ENCODE data around the gene CPED1. TPM values are rescaled to one million over a fixed set of nuclear protein-coding genes. Genes with fewer than 3 reads are reported as not detected.

CPED1 gene
- total RNA-seq, 1 experiment from 2014 or later, result 0.39 TPM

GRCh38 chr7:121116396-121116795 lies 127.9 kb downstream of the CPED1 start:
- POLR2A ChIA-PET, result no interaction called here
- intact Hi-C loops (cut with micrococcal nuclease; ENCODE audit: unreplicated experiment) (no loop called here), in situ Hi-C loops (cut with HindIII; ENCODE audit: low pct_unique_long_range_greater_than_20kb, low sequenced_read_pairs) (no loop called here)
- CTCF ChIA-PET, result no interaction called here
- DNase-seq (ENCODE audit: low read depth, low spot score) (no peak), ATAC-seq (no peak)
- BruUV-seq (replicated peaks), result no TSS peak
- no peaks in the 10 kb centered on the region for H3K9me3 ChIP-seq (ENCODE audit: control insufficient read depth, insufficient read depth, low read depth, low read length)
- H3K27ac ChIP-seq (ENCODE audit: low read length), result no peak overlapping the region
- no peaks in the 10 kb centered on the region for H3K4me1 ChIP-seq (ENCODE audit: control insufficient read depth, insufficient read depth, low read length)
- no peaks in the 10 kb centered on the region for H3K36me3 ChIP-seq (ENCODE audit: control insufficient read depth, insufficient read depth, low read length)
- peaks cover 3% of the 10 kb centered on the region; the same call in 1 of the 2 replicates for H3K27me3 ChIP-seq (ENCODE audit: control insufficient read depth, insufficient read depth, low read length)
- no peak for TF ChIP-seq TCF7L2 (IDR thresholded peaks at IDR 0.05; ENCODE audit: low read depth, low read length)
- no peak for TF ChIP-seq SIN3A (IDR thresholded peaks at IDR 0.05; ENCODE audit: borderline replicate concordance, insufficient read depth, low read depth, low read length)
- TF ChIP-seq, protein P1, sequence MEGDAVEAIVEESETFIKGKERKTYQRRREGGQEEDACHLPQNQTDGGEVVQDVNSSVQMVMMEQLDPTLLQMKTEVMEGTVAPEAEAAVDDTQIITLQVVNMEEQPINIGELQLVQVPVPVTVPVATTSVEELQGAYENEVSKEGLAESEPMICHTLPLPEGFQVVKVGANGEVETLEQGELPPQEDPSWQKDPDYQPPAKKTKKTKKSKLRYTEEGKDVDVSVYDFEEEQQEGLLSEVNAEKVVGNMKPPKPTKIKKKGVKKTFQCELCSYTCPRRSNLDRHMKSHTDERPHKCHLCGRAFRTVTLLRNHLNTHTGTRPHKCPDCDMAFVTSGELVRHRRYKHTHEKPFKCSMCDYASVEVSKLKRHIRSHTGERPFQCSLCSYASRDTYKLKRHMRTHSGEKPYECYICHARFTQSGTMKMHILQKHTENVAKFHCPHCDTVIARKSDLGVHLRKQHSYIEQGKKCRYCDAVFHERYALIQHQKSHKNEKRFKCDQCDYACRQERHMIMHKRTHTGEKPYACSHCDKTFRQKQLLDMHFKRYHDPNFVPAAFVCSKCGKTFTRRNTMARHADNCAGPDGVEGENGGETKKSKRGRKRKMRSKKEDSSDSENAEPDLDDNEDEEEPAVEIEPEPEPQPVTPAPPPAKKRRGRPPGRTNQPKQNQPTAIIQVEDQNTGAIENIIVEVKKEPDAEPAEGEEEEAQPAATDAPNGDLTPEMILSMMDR (IDR thresholded peaks at IDR 0.05), result no peak
- TF ChIP-seq, protein P2, sequence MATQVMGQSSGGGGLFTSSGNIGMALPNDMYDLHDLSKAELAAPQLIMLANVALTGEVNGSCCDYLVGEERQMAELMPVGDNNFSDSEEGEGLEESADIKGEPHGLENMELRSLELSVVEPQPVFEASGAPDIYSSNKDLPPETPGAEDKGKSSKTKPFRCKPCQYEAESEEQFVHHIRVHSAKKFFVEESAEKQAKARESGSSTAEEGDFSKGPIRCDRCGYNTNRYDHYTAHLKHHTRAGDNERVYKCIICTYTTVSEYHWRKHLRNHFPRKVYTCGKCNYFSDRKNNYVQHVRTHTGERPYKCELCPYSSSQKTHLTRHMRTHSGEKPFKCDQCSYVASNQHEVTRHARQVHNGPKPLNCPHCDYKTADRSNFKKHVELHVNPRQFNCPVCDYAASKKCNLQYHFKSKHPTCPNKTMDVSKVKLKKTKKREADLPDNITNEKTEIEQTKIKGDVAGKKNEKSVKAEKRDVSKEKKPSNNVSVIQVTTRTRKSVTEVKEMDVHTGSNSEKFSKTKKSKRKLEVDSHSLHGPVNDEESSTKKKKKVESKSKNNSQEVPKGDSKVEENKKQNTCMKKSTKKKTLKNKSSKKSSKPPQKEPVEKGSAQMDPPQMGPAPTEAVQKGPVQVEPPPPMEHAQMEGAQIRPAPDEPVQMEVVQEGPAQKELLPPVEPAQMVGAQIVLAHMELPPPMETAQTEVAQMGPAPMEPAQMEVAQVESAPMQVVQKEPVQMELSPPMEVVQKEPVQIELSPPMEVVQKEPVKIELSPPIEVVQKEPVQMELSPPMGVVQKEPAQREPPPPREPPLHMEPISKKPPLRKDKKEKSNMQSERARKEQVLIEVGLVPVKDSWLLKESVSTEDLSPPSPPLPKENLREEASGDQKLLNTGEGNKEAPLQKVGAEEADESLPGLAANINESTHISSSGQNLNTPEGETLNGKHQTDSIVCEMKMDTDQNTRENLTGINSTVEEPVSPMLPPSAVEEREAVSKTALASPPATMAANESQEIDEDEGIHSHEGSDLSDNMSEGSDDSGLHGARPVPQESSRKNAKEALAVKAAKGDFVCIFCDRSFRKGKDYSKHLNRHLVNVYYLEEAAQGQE (IDR thresholded peaks at IDR 0.05; ENCODE audit: insufficient read depth in 1 of 2, low read depth in 2 of 2, low read length in 1 of 2), result no peak
- no peak for TF ChIP-seq POLR2AphosphoS5 (IDR thresholded peaks at IDR 0.05; ENCODE audit: low read depth, low read length)
- H3K4me3 ChIP-seq (ENCODE audit: low read depth in 2 of 2, low read length in 2 of 2), result no peak overlapping the region

GRCh38 chr7:121119047-121119446 lies 130.5 kb downstream of the CPED1 start:
- CTCF ChIA-PET, result no interaction called here
- H3K27ac ChIP-seq (ENCODE audit: low read length), result no peak overlapping the region
- POLR2A ChIA-PET, result no interaction called here
- no peaks in the 10 kb centered on the region for H3K9me3 ChIP-seq (ENCODE audit: control insufficient read depth, insufficient read depth, low read depth, low read length)
- intact Hi-C loops (cut with micrococcal nuclease; ENCODE audit: unreplicated experiment), result no loop called here
- H3K27me3 ChIP-seq (ENCODE audit: control insufficient read depth, insufficient read depth, low read length), result no peaks in the 10 kb centered on the region; the same call in 1 of the 2 replicates
- in situ Hi-C loops (cut with HindIII; ENCODE audit: low pct_unique_long_range_greater_than_20kb, low sequenced_read_pairs), result no loop called here
- no peak for ATAC-seq
- BruUV-seq (replicated peaks), result no TSS peak
- no peak overlapping the region for H3K4me3 ChIP-seq (ENCODE audit: low read depth in 2 of 2, low read length in 2 of 2)
- DNase-seq (ENCODE audit: low read depth, low spot score), result no peak
- TF ChIP-seq, protein P1 (IDR thresholded peaks at IDR 0.05), result no peak
- TF ChIP-seq POLR2AphosphoS5 (IDR thresholded peaks at IDR 0.05; ENCODE audit: low read depth, low read length) (no peak), SIN3A (IDR thresholded peaks at IDR 0.05; ENCODE audit: borderline replicate concordance, insufficient read depth, low read depth, low read length) (no peak), TCF7L2 (IDR thresholded peaks at IDR 0.05; ENCODE audit: low read depth, low read length) (no peak)
- TF ChIP-seq, protein P2 (IDR thresholded peaks at IDR 0.05; ENCODE audit: insufficient read depth in 1 of 2, low read depth in 2 of 2, low read length in 1 of 2), result no peak
- no peaks in the 10 kb centered on the region for H3K4me1 ChIP-seq (ENCODE audit: control insufficient read depth, insufficient read depth, low read length)
- no peaks in the 10 kb centered on the region for H3K36me3 ChIP-seq (ENCODE audit: control insufficient read depth, insufficient read depth, low read length)
